Measurements from ENCODE around the gene AFTPH. TPM values are rescaled to one million over a fixed set of nuclear protein-coding genes. Genes with fewer than 3 reads are reported as not detected.

AFTPH gene
- total and polyA plus RNA-seq, 7 donors = 12.0 to 26.8 (median 13.1) TPM

- WGBS, 3 donors = 94 to 96% (median 95%) methylated on average over 3 of the region's 3 CpGs
- H3K4me1 ChIP-seq = no peaks in the 10 kb centered on the region
- no peak for TF ChIP-seq CTCF (IDR thresholded peaks at IDR 0.05)
- intact Hi-C loops (cut with DNase I) = no loop called here
- ATAC-seq = no peak
- no peaks in the 10 kb centered on the region for H3K9me3 ChIP-seq
- no peaks in the 10 kb centered on the region for H3K27me3 ChIP-seq (ENCODE audit: insufficient read depth in 3 of 3, low read length in 2 of 3)
- no peaks in the 10 kb centered on the region for H3K36me3 ChIP-seq (ENCODE audit: insufficient read depth in 1 of 2, low read depth in 1 of 2)
- no peak overlapping the region for H3K4me3 ChIP-seq
- H3K27ac ChIP-seq = no peak overlapping the region
- DNase-seq = no peak
Measured at GRCh38 chr2:64478502-64479230, 45.5 kb upstream of the AFTPH start.

- Histone ChIP-seq H3K27me3 (ENCODE audit: insufficient read depth in 3 of 3, low read length in 2 of 3) (no peaks in the 10 kb centered on the region), H3K9me3 (no peaks in the 10 kb centered on the region), H3K4me1 (no peaks in the 10 kb centered on the region), H3K27ac (no peak overlapping the region), H3K4me3 (no peak overlapping the region), H3K36me3 (ENCODE audit: insufficient read depth in 1 of 2, low read depth in 1 of 2) (no peaks in the 10 kb centered on the region)
- intact Hi-C loops (cut with DNase I) = no loop called here
- DNase-seq = no peak
- ATAC-seq = no peak
- no peak for TF ChIP-seq CTCF (IDR thresholded peaks at IDR 0.05)
- WGBS, 3 donors = 86 to 88% (median 88%) methylated on average over 10 of the region's 10 CpGs
Measured at GRCh38 chr2:64479259-64480117, 44.6 kb upstream of the AFTPH start.

GRCh38 chr2:64481665-64482064, 42.5 kb upstream of the AFTPH start:
- no peak for DNase-seq
- H3K36me3 ChIP-seq (ENCODE audit: insufficient read depth in 1 of 2, low read depth in 1 of 2) = no peaks in the 10 kb centered on the region
- 88 to 91% (median 90%) methylated on average over 5 of the region's 5 CpGs for WGBS, 3 donors
- no peaks in the 10 kb centered on the region for H3K9me3 ChIP-seq
- H3K4me3 ChIP-seq = no peak overlapping the region
- H3K27me3 ChIP-seq (ENCODE audit: insufficient read depth in 3 of 3, low read length in 2 of 3) = no peaks in the 10 kb centered on the region
- intact Hi-C loops (cut with DNase I) = no loop called here
- no peak for TF ChIP-seq CTCF (IDR thresholded peaks at IDR 0.05)
- ATAC-seq = no peak
- no peaks in the 10 kb centered on the region for H3K4me1 ChIP-seq
- H3K27ac ChIP-seq = no peak overlapping the region

GRCh38 chr2:64482243-64482642, 41.9 kb upstream of the AFTPH start:
- no peaks in the 10 kb centered on the region for H3K4me1 ChIP-seq
- H3K9me3 ChIP-seq = no peaks in the 10 kb centered on the region
- no peak for TF ChIP-seq CTCF (IDR thresholded peaks at IDR 0.05)
- no peak overlapping the region for H3K27ac ChIP-seq
- intact Hi-C loops (cut with DNase I) = no loop called here
- 85 to 95% (median 88%) methylated on average over 1 of the region's 1 CpG for WGBS, 3 donors
- H3K4me3 ChIP-seq = no peak overlapping the region
- no peaks in the 10 kb centered on the region for H3K36me3 ChIP-seq (ENCODE audit: insufficient read depth in 1 of 2, low read depth in 1 of 2)
- ATAC-seq (no peak), DNase-seq (no peak)
- H3K27me3 ChIP-seq (ENCODE audit: insufficient read depth in 3 of 3, low read length in 2 of 3) = no peaks in the 10 kb centered on the region

Data from psoas muscle (tissue), 8 donors.